Ascending aorta (tissue), 2 donors: Measurements from ENCODE around the gene ARHGAP11A. TPM values are rescaled to one million over a fixed set of nuclear protein-coding genes. Genes with fewer than 3 reads are reported as not detected.

Source experiments
- DNase-seq, 2 donors: peaks; one replicate each; pipeline ENCODE4 v3.0.0-alpha.2; 2019; ENCODE audit warnings: low spot score in 2 of 2
- H3K27ac ChIP-seq, 2 donors: fragments of 200-600 bp; sonication (generic); one replicate each; pipeline ENCODE4 v1.5.1; 2016 to 2017; ENCODE audit warnings: mild to moderate bottlenecking in 1 of 2
- H3K27me3 ChIP-seq: fragments of 200-600 bp; sonication (generic); one replicate; pipeline ENCODE4 v1.5.1; 2017
- H3K36me3 ChIP-seq, 2 donors: fragments of 200-600 bp; sonication (generic); one replicate each; pipeline ENCODE4 v1.5.1; 2016
- H3K4me1 ChIP-seq, 2 donors: fragments of 200-600 bp; sonication (generic); one replicate each; pipeline ENCODE4 v1.5.1; 2016 to 2017; ENCODE audit warnings: mild to moderate bottlenecking in 1 of 2
- H3K4me3 ChIP-seq, 2 donors: fragments of 200-600 bp; sonication (generic); one replicate each; pipeline ENCODE4 v1.5.1; 2016 to 2017; ENCODE audit warnings: mild to moderate bottlenecking in 1 of 2
- H3K9me3 ChIP-seq, 2 donors: fragments of 200-600 bp; sonication (generic); one replicate each; pipeline ENCODE4 v1.5.1; 2016
- intact Hi-C: fragments of 100-400 bp; cut with DNase I; formaldehyde crosslinking; loops from one replicate; pipeline ENCODE4 v1.15.1; 2023
- total RNA-seq: library from RNA; depleted of rRNA; stranded (reverse); fragments of >200 nt; gene quantifications from one replicate; pipeline ENCODE4 v1.1.0, GENCODE V29; 2016
- TF ChIP-seq, protein P1 (sequence below), 3 experiments: fragments of 200-600 bp in 2 of 3; fragments of 450-650 bp in 1 of 3; sonication (generic) in 2 of 3; IDR thresholded peaks; one replicate each; pipeline ENCODE4 v1.5.1; 2016 to 2019; ENCODE audit warnings: antibody characterized with exemption in 3 of 3, mild to moderate bottlenecking in 1 of 3, moderate library complexity in 1 of 3

ARHGAP11A gene
- total RNA-seq, 1 donor from 2014 or later: not detected

DNA sequence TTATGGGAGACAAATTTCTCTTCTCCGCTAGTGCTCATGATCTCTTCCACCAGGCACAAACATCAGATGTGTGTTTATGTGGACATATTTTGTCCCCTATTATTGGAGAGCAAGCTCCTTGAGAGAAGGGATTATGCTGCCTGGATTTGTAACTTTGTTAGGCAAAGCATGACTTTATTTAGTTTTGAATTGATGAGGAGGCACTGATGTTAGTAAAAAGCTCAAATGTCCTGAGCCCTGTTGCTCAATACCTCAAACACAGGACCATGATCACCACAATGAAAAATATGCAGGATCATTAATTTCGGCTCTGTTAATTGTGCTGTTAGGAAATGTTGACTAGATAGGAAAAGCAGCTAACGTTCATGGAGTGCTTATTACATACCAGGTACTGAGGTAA is 55.3 kb downstream of the ARHGAP11A start:
- no peak overlapping the region for H3K27ac ChIP-seq

DNA sequence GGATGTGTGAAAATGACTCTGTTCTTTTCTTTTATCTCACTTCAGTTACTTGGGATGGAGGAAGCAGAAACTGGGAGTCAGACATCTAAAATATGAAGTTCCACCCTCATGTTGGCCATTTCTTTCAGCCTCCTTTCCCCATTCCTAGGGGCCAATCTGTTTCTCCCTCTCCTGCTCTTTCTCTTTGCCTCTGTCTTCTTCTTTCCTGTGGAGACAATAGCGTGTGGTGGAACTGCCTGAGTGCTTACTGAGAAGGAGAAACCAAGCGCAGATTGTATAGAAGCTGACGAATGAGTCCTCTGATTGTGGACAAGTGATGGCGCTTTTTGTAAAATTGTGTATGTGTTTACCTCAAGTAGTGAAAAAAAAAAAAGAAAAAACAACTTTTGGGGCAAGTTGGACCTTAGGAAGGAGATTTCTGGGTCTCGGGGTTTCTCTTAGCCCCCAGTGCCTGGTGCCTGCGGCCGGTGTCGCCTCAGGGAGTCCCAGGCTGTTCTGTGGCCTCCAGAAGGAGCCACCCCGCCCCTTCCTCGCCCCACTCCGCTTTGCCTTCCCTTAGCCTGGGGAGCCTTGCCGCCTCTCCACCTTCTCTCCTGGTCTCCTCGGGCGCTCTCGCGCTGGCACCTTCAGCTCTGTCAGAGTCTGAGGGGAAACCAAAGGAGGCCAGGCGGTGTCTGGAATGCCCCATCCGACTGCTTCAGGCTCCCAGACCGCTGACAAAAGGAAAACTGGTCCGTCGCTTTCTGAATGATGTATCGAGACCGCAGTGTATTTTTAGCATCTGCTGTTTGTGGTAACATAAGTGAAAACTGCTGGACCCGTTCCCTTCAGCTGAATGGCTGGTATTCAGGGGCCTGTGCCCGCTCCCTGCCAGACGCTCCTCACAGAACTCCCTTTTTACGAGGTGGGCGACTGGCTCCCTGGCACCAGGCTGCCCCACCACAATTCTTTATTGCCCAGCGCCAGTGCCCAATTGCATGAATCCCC is 56.3 kb downstream of the ARHGAP11A start:
- no peaks in the 10 kb centered on the region for H3K36me3 ChIP-seq
- H3K4me1 ChIP-seq: peaks cover 0 to 3% of the 10 kb centered on the region in 2 donors
- no peak overlapping the region for H3K27ac ChIP-seq
- intact Hi-C loops: no loop called here
- DNase-seq: no peak
- TF ChIP-seq, protein P1, sequence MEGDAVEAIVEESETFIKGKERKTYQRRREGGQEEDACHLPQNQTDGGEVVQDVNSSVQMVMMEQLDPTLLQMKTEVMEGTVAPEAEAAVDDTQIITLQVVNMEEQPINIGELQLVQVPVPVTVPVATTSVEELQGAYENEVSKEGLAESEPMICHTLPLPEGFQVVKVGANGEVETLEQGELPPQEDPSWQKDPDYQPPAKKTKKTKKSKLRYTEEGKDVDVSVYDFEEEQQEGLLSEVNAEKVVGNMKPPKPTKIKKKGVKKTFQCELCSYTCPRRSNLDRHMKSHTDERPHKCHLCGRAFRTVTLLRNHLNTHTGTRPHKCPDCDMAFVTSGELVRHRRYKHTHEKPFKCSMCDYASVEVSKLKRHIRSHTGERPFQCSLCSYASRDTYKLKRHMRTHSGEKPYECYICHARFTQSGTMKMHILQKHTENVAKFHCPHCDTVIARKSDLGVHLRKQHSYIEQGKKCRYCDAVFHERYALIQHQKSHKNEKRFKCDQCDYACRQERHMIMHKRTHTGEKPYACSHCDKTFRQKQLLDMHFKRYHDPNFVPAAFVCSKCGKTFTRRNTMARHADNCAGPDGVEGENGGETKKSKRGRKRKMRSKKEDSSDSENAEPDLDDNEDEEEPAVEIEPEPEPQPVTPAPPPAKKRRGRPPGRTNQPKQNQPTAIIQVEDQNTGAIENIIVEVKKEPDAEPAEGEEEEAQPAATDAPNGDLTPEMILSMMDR (IDR thresholded peaks at IDR 0.05): no peak
- H3K9me3 ChIP-seq: no peaks in the 10 kb centered on the region
- H3K27me3 ChIP-seq: no peaks in the 10 kb centered on the region
- no peak overlapping the region for H3K4me3 ChIP-seq

More for the DNA sequence above, 55.3 kb downstream of the ARHGAP11A start:
- Histone ChIP-seq H3K9me3 (no peaks in the 10 kb centered on the region), H3K27me3 (no peaks in the 10 kb centered on the region), H3K4me3 (no peak overlapping the region), H3K36me3 (no peaks in the 10 kb centered on the region), H3K4me1 (peaks cover 0 to 3% of the 10 kb centered on the region in 2 donors)
- TF ChIP-seq, protein P1 (IDR thresholded peaks at IDR 0.05): no peak
- DNase-seq: no peak
- intact Hi-C loops: no loop called here

DNA sequence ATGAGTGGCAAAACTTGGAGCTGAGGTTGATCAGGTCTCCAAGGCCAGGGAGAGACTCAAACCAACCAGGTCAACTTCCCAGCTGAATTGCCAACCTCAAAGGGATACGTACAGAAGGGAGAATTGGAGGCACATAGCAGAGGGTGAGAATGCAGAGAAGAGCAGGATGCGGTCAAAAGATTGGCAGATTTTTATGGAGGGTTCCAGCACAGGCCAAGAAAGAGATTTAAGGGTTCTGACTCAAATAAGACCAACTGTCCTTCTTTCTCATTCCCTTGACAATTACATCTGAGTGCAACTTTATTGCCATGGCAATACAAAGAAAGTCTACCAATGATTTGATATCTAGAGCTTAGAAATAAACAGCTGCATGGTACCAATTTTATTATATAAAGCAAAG is 59.4 kb downstream of the ARHGAP11A start:
- DNase-seq: no peak
- Histone ChIP-seq H3K4me3 (no peak overlapping the region), H3K27me3 (no peaks in the 10 kb centered on the region), H3K27ac (no peak overlapping the region), H3K4me1 (peaks cover 0 to 3% of the 10 kb centered on the region in 2 donors), H3K9me3 (no peaks in the 10 kb centered on the region), H3K36me3 (no peaks in the 10 kb centered on the region)
- intact Hi-C loops: no loop called here
- TF ChIP-seq, protein P1 (IDR thresholded peaks at IDR 0.05): no peak

DNA sequence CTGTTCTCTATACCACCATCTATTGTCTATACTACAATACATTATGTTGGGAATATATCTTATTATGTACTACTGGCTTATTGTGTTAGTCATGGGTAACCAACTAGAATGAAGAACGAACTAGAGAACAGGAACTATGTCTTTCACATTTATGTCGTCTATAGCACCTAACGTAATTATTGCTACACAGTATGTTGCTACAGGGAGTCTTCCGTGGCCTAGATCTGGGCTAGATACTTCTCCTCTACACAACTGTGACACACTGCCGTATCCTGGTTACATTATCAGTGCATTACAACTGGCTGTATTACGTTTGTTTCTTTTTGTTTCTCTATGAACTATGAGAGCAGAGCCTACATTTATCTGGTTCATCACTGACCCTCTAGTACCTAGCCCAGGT is 60.2 kb downstream of the ARHGAP11A start:
- DNase-seq: no peak
- no peaks in the 10 kb centered on the region for H3K4me1 ChIP-seq
- no peak overlapping the region for H3K4me3 ChIP-seq
- intact Hi-C loops: no loop called here
- no peaks in the 10 kb centered on the region for H3K36me3 ChIP-seq
- H3K9me3 ChIP-seq: no peaks in the 10 kb centered on the region
- H3K27ac ChIP-seq: no peak overlapping the region
- TF ChIP-seq, protein P1 (IDR thresholded peaks at IDR 0.05): no peak
- H3K27me3 ChIP-seq: no peaks in the 10 kb centered on the region

DNA sequence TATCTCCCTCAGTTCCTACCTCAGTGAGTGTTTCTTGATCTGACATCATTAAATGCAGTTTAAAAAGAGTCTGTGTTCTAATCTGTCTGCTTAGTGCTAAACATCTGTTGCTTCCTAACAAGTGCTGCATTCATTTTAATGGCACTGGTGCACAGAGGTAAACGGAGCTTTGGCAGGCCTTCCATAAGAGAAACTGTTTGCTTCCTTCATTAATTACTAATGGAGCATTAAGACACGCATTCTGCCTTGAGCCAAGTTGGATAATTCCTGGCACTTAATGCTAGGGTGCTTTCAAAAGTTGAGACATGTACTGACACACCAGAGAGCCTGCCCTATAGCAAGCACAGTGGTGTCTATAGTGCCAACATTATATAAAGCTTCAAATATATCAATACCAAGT is 60.9 kb downstream of the ARHGAP11A start:
- H3K4me1 ChIP-seq: no peaks in the 10 kb centered on the region
- H3K9me3 ChIP-seq: no peaks in the 10 kb centered on the region
- no peak overlapping the region for H3K4me3 ChIP-seq
- TF ChIP-seq, protein P1 (IDR thresholded peaks at IDR 0.05): no peak
- no peak for DNase-seq
- no peak overlapping the region for H3K27ac ChIP-seq
- H3K36me3 ChIP-seq: no peaks in the 10 kb centered on the region
- no peaks in the 10 kb centered on the region for H3K27me3 ChIP-seq
- intact Hi-C loops: no loop called here
